Activated CD4-positive, alpha-beta T cell treated with anti-CD3 and anti-CD28 coated beads, Interleukin-2, amount 50 U/mL, for 4 hours (primary cell): Measurements from ENCODE around the gene ADAM22.

ENCODE experiments used
- DNase-seq, 2 experiments: peaks; one replicate each; pipeline ENCODE4 v3.0.0-alpha.2; 2020

ADAM22 gene

DNA sequence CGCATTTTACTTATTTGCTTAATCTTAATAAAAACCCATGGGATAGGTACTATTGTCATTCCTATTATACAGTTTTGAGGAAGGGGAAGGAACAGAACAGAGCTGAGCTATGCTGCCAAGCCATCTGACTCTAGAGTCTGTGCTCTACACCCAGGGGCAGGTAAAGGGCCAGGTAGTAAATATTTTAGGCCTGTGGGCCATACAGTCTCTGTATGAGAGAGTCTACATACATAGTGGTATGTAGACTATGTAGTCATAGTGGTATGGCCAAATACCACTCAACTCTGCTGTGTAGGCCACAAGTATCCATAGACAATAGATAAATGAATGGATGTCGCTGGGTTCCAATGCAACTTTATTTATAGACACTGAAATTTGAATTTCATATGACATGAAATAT lies 289.2 kb downstream of the ADAM22 start:
- DNase-seq: no peak

DNA sequence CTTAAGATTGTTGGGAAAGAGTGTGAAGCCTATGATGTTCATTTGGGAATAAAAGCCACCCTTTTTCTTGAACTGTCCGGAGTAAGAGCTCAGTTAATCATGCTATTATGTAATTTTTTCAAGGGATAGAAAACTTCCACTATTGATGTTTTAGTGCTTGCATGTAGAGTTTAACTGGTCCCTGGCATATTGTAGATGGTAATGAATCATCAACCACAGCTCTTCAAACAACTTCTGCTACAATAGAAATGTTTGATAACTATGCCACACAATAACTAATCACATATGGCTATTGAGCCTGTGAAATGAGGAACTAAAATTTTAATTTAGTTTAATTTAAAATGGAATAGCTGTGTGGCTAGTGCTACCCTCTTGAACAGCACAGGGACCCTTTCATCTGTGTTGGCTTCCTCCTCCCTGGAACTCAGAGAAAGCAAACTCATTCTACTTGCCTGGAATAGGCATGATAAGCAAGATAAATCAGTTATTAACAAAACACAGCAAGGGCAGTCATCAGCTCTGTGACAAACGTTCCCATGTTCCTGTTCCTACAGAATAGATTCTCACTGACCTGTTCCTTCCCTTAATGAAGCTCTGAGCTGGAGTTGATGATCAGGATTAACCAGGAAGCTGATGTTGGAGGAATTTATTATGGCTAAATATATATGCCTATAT lies 290.7 kb downstream of the ADAM22 start:
- DNase-seq: no peak

DNA sequence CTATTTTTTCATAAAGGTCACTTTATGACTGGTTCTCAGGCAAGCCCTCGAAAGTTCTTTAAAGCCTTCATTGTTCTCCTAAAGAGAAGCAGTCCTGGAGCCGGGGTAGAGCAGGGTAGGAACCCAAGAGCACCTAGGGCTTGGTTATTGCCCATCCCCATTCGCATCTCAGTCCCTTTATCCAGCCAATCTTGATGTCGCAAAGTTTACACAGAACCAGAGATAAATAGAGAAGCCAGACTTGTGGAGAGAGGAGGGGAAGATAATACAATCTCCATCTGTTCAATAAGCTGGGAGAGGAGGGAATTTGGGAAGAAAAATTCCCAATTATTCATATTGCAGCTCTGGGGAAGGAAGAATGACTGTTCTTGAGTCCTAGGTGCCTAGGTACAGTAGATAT lies 292.1 kb downstream of the ADAM22 start:
- DNase-seq: no peak

DNA sequence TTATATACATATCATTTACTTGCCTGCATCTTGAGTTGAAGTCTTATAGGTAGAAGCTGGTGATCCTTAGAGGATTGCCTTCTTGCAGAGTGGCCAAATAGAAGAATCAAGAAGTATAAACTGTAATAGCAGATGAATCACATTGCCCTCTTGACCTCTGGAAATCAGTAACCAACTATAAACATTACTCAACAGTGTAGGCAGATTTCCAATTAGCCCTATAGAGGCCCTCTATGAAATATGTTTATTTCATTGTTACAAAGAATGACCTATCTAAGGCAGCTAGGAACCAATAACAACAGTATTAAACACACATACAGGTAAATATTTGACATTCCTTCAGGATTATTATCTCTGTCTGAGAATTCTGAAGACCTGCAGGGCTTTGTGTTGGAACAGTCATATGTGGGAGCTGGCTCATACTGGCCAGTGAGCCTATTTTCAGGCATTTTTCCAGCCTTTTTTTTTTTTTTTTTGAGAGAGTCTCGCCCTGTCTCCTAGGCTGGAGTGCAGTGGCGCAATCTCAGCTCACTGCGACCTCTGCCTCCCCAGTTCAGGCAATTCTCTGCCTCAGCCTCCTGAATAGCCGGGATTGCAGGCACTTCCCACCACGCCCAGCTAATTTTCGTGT lies 292.9 kb downstream of the ADAM22 start:
- DNase-seq: no peak

DNA sequence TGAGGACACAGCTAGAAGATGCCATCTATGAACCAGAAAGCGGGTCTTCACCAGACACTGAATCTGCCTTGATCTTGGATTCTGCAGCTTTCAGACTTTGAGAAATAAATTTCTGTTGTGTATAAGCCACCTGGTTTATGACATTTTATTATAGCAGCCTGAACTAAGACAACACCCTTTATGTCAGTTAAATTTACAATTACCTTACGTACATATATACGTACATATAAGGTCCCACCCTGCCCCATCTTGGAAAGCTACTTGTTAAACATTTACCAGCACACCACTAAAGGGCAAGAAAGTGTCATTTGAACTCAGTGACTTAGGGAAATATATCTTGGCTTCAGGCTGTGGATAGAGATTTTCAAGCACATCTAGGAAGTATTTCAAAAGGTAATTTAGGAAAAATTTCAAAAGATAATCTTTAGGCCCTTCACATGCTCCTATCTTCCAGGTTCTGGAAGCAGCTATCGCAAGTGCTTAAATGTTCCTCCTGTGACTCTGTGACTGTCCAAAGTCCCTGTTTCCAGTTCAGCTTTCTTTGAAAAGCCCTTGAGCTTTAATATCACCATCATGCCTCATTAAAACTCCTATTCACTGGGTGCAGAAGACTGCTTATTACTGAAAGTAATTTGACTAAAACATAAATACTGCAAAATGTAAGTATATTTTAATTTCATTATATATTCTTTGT lies 295.4 kb downstream of the ADAM22 start:
- DNase-seq: no peak

DNA sequence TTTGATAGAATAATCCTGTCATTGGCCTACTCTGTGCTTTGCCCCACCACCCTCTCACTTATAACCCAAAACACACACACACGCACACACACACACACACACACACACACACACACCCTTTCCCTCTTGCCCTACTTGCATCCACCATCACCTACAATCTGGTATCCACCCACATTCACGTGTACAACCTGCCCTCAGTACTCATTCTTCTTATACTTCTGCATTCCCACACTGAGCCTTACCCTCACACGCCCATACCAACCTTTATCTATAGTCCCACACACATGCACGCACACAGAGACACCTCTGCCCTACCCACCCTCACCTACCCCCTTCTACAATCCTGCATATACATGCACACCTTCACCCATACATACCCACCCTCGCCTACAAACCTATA lies 296.6 kb downstream of the ADAM22 start:
- no peak for DNase-seq

DNA sequence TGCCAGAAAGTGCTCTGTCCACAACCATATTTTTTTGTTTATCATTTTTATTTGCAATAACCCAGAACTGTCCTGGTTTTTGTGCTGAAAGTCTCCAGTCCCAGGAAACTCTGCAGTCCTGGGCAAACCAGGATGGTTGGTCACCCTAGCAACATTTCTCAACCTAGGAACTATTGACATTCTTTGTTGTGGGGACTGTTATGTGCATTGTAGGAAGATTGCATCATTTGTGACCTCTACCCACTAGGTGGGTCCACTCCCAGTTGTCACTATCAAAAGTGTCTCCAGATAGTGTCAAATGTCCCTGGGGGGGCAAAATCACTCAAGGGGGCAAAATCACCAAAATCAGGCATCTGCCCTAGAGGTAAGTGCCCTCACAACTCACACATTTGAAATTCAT lies 299.8 kb downstream of the ADAM22 start:
- DNase-seq: no peak

DNA sequence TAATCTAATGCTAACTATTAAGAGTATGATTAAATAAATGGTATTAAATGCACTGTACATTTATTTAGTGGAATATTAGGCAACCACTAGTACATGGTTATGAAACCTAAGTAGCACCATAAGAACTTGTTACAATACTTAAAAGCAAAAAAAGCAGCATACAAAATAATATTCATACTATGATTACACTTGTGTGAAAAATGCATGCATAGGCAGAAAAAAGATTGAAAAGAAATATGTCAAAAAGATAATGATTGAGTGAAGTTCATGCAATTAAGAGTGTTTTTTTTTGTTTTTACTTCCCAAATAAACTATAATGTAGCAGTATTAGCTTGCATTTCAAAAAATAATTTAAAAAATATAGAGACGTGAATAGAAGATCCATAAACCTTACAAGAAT lies 305.8 kb downstream of the ADAM22 start:
- no peak for DNase-seq

DNA sequence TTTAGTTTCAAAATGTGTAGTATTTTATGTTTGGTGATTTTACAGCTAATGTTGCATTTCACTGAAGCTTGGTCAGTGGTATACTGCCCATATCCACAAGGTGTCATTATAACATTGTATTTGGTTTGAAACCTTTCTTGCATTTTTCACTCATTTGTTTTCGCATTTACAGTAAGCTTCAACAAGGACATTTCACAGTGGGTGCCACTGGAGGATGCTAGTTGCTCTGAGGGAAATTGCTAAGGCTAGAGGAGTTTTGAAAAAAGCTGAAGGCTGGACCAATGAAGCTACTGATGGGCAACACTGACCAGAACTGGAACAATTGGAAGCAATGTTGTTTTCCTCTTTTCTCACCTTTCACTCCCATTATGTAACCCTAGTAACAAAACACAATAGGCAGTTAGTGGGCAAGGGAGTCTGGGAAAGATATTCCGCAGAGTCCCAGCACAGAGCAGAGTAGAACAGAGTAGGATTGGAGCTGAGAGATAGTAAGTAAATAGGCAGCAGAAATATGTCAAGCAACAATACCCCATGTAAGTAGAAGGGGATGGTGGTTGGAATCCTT lies 309.4 kb downstream of the ADAM22 start:
- DNase-seq: no peak

DNA sequence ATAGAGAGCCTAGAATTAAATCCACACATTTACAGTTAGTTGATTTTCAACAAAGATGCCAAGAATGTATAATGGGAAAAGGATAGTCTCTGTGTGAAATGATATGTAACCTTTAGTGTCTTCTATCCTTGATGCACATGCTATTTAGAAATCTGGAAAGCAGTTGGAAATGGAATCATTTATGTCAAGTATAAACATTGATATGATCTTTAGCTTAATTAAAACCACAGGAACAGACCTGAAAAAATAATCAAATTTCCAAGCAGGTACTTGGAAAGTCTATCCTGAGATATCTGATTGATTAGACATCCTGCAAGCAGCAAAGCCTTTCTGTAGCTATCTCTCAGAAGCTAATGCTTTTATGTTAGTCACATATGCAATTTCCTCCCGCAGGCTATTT lies 310.2 kb downstream of the ADAM22 start:
- DNase-seq: no peak
